Ovary (tissue), 3 donors: Measurements from ENCODE around the gene N4BP2L1.

Experiments used
- CTCF ChIP-seq, 3 donors: fragments of 450-650 bp in 2 of 3; fragments of 200-600 bp in 1 of 3; IDR thresholded peaks; one replicate each; pipeline versions ENCODE4 v1.5.1 to v1.8.0; 2016 to 2022; ENCODE audit warnings: antibody characterized with exemption in 3 of 3, mild to moderate bottlenecking in 1 of 3
- EP300 ChIP-seq: sonication (generic); formaldehyde crosslinking; IDR thresholded peaks from one replicate; pipeline ENCODE4 v1.6.1; 2017; ENCODE audit warnings: antibody characterized with exemption
- POLR2A ChIP-seq: fragments of 450-650 bp; IDR thresholded peaks from one replicate; pipeline ENCODE4 v1.6.1; 2017; ENCODE audit warnings: antibody characterized with exemption, mild to moderate bottlenecking, moderate library complexity
- donor health status: DM: no; HTN: no; CAD: no.

DNA sequence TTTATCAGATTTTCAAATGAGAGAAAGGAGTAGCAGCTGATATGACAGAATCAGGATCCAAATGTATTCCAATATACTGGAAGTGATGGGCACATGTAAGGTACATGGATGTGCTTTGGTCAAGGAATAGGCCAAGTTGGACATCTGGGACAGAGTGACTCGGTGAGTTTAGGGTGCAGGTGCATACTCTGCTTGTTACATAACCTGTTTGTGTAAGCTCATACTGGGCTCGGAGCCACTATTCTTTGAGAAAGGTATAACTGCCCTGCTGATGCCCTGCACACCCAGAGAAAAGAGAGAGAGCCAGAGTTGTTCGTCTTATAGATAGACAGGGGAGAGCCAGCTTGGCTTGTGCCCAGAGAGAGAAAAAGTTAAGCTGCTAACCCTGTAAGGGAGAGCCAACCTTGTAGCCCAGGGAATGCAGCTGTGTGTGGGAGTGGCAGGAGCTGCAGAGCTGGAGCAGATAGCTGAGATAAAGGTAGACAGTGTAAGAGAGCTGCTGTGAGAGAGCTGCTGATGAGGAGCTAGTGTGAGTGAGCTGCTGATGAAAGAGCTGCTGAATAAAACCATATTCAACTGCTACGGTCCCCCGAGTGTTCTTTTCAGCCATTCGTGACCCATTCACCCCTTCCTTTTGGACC lies 40.7 kb upstream of the N4BP2L1 start:
- TF ChIP-seq POLR2A (no peak), CTCF (IDR thresholded peaks at IDR 0.05) (no peak), EP300 (no peak)
